Activated T-cell treated with anti-CD3 and anti-CD28 coated beads for 48 hours (primary cell): ENCODE data around the gene FRMD4A.
A peak's percentile ranks its signal among the peaks of the same experiment; 100 is the strongest.

Source experiments
- DNase-seq: peaks from one replicate; pipeline ENCODE4 v3.0.0-alpha.2; 2020; ENCODE audit warnings: low read depth

Gene FRMD4A

DNA sequence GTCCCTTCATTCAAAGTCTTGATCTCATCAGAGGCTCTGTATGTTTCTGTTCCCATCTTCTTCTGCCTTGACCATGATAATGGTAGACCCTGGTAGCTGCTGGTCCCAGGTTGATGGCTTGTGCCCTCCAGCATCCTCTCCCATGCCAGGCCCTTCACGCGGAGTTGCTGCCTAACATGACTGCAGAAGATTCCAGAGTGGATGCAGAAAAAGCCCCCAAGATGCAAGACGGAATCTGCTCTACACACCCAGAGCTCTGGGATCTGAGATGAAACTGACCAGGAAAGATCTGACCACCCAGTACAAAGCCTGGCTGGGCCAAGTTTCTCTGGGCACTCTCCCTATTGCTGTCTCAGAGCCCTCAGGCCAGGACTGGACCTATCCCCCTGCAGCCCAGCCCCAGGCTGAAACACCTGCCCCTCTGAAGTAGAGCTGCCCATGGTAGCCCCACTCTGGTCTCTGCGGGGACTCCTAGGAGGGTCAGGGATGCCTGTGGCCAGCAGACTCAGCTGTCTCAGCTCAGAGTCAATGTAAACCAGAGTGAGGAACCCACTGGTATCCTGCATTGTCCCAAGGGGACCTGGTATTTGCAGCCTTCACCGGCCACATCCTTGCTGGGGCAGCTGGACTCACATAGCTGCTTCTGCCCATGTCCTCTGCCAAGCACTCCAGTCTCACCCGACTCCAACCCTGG, 9.5 kb upstream of the FRMD4A start:
- DNase-seq: no peak

DNA sequence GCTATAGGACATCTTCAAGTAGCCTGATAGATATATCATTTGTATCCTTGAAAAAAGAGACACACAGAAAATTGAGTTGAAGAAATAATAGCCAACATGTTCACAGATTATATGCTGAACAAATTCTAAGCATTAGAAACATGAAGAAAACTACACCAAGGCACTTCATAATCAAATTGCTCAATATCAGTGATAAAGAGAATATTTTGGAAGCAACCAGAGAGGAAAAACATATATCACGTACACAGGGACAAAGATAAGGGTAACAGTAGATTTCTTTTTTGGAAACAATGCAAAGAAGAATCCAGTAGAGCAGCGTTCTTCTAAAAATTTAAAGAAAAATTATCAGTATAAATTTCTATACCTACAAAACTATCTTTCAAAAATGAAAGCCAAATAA, 6.0 kb upstream of the FRMD4A start:
- no peak for DNase-seq

DNA sequence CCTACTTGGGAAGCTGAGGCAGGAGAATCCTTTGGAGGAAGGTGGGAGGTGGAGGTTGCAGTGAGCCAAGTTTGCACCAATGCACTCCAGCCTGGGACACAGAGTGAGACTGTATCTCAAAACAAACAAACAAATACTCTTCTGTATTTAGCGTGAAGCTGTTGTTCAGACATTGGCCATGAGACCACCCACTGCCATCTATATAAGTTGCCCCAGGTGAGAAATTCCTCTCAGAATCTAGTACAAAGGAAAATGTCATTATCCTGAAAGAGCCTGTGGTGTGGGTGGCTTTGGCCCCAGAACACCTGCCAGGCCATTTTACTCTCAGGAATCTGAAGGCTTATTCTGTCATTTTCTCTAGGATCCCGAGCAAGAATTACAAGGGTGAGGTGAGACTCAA, 4.0 kb upstream of the FRMD4A start:
- DNase-seq: no peak

DNA sequence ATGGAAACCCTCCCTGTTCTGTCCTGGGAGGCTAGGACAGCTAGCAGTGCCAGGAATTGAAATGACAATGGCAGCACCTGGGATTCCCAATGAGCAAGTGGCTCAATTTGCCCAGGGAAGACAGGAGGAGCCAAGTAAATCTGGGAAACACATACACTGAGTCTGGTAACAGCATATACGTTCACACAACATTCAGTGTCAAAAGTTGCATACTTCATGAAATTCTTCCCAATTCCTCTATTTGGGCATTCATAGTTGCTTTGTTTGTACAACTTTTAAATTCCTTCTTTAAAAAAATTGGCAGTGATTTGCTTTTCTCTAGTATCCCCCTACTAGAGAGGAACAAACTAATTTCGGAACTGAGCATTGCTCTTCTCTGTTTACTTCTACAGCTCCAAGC, 2.9 kb upstream of the FRMD4A start:
- DNase-seq: no peak

DNA sequence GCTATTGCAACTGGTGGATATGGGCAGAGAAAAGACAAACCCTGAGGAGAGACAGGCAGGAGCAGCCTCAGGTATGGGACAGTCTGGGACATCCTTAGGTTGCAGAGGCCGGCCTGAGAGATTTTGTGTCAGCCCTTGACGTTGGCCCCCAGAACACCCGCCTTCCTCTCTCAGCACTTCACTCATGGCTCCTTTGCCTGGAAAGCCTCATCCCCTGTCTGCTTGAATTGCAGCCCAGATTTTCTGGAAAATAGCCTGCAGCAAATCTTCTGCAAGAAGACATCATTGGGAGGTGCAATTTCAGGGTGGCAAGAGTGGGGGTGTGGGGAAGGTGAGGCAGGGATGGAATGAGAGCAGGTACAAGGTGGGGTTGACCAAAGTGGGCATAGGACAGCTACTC, 2.2 kb upstream of the FRMD4A start:
- no peak for DNase-seq

DNA sequence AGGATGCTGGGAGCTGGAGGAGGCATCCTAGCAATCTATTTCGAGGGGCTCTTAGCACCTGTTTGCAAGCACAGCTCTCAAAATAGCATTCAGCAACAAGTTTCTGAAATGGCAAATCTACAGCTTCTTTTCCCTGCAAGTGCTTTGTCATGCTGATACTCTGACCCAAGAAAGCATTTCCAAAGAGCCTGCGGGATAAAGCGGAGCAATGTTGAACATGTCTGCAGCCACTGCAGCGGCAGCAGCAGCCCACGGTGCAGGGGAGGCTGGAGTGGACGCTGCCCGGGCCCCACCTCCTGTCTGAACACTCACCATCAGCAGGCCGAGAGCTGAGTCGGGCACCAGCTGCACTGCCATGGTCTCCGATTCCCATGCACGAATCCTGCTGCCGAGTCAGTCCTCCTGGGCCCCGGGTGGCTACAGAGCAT, 964 bp downstream of the FRMD4A start:
- DNase-seq: no peak

DNA sequence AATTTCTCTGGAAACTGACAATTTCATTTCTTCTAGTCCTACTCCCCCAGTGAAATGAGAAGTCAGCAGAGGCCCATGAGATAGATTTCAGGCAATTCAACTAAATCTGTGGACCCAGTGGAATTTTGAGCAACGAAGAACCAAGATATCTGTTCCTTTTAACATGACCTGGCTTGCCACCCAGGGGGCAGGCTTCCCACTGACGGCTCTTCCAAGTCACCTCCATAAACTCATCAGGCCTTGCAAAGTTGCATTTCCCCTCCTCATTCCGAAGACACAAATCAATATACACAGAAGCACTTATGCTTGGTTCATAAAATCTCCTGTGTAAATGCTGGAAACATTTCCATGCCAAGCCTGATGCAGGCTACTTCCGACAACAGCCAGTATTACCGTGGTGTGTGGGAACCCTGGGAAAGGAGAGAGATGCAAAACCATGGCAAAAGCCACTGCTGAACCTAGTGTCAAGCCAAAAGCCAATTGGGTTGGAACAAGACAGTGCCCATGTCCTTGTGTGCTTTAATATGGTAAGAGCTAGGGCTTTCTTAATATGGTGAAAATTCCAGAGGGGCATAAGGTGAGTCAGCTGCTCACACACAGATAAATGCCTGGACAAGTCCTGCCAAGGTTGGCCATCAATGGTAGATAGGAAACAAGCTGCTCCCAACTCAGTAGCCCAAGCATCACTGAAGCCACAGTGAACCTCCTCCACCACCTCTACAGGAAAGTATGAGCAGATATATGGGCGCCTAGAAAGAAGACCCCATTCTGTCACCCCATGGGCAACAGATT, 1.6 kb downstream of the FRMD4A start:
- DNase-seq: no peak

DNA sequence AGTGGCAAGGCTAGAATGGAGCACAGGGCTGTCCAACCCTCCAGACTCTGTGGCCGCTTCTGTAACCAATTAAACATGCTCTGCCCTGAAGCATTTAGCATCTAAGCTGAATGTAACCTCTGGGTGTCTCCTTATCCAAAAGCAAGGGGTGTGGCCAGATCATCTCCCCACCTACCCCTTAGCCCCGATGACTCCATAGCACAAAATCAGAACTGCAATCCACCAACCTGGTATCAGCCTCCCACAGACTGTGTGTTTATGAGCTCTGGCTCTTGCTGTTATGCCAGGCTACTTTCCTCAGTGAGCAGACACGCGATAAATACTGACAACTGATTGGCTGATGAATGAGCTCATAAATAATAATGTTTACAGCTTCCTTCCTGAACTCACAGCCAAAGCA, 3.2 kb downstream of the FRMD4A start:
- DNase-seq: no peak

DNA sequence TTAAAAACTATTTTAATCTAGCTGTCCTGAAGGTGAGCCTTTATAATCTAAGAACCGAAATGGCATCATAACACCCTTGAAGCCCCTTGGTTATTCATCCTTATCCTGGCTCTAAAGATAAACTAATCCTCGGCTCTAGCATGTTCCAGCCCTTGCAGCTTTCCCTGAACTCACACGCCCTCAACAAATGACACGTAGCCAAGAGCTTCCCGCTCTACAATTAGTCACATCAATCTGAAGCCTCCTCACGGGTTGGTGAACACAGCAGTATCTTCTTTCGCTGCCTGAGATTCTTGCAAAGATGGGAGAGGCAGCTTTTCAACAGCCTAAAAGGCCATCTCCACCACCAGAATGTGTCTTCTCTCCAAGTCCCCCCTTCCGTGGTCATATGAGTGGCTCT, 4.1 kb downstream of the FRMD4A start:
- no peak for DNase-seq

DNA sequence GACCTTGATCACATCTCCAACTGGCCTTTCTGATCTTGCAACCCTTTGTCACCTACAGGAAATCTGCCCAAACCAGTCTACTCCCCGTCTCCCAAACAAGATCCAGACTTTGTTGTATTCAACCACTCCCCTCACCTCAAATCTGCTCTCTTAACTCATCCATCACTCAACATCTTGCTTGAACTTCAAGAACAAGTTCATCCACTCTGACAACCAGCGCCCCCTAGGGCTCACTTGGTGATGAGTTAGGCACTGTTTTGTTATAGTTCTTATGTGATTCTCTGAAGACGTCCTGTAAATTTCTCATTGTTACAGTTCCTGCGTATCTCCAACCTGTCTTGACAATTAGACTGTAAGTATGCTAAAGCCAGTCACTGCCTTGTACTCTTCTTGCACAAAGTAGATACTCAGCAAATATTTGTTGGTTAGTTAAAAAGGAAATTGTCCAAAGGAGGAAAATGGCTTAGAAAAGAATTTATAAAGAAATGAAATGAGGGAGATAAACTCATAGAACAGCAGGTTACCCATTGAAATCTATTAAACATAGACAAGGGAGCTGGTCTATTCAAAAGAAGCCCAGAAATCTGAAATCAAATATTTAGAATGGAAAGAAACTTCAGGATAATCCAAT, 5.3 kb downstream of the FRMD4A start:
- DNase-seq: peak; percentile 44

DNA sequence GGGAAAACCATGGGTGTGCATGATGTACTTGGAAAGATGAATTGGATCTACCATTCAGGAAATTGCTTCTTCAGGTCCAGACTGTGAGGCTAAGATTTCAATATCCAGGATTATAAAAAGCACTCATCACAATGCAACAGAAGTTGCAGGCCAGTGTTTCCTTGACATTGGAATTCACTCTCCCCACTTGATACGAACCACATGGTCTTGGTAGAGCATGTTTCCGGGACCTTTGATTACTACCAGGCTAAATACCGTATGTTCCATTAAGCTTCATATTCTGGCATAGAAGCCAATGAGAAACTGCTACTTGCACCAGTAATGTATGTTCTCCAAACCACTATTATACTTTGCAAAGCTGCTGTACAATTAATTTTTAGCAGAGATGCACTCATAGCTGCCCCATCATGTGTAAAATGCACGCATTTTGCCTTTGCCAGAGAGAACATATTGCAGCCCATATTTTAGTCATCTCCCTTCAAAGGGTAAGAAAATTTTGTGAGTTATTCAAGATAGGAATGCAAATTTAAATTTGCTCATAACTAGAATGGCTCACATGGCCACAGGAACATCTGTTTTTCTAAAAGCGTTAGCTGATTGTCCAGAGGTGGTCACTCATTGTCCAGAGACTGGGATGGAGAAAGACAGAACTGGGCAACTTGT, 8.1 kb downstream of the FRMD4A start:
- DNase-seq: no peak

DNA sequence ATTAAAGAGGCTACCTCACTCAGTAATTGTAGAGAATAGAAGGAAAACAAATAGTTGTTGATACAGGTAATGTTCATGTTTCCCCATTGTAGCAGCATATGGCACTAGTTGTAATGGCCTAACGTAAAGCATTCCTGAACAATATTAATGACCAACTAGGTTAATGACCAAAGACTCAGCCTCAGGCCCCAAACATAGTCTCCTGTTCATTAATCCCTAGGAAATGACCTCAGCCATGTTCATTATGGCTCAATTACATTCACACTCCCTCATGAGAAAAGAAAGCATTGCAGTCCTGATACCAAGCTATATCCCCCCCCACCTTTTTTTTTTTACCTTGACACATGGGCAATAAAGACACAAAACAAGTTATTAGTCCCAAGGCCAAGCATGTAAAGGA, 12.7 kb downstream of the FRMD4A start:
- no peak for DNase-seq

DNA sequence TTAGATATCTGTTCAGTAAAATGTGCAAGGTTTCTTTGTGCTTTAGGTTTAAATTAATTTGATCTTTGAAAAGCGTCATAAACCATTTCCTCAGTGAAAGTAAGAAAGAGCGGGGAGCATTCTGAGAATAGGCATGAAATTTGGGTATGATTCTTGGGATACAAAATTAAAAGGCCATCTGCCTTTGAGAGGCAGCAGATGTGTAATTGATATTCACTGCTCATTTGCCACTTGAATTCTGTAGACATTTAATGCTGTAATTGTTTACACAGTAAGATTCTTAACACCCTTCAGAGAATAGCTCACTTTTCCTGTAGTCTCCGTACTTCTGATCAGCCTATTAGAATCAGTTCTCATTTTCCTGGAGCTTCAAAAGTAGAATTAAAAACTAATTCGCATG, 18.7 kb downstream of the FRMD4A start:
- DNase-seq: no peak

DNA sequence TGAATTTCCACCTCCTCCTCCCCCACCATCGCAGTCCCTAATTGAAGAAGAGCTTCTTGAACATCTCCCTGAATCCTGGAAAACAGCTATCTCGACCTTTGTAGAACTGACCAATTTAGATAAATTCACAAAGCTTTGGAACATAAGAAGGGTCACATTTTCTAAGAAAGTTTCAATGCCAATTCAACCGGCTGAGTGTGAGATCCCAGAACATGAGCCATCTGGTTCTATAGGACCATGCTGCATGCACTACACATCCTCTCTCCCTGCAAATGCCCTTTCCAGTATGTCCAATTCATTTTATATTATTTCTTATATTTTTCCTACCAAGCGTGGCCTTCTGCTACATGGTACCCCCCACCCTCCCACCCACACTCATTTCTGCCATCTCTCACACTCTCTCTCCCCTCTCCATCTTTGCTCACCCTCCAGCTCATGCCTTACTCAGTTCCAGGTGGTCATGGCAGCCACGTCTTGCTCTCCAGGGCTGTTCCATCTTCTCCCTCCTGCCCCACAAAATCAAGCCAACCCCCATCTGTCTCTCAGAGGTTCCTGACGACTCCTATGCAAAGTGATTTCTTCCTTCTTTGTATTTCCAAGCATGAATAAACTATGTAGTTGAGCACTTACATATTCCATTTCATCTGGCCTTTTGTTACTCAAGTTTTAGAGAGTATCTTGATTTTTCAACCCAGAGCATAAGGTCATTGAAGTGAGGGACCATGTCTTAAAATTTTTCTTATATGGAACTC, 19.3 kb downstream of the FRMD4A start:
- DNase-seq: no peak

DNA sequence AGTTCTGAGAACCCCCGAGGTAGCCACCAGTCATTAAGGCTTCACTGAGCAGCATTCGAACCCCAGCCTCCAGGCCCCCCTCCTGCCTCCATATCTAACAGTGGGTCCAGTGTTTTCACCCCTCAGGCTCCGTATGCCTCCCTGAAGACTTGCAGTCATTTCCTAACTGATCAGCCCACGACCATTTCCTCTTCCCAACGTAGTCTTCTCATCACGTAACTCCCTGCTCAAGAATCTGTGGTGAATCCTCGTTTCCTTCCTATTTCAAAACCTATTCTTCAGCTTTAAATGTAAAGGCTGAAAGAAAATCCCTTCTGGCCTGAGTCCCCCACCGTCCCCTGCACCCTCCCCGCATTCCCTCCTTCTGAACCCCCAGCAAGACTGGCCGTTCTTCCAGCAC, 21.1 kb downstream of the FRMD4A start:
- DNase-seq: no peak

DNA sequence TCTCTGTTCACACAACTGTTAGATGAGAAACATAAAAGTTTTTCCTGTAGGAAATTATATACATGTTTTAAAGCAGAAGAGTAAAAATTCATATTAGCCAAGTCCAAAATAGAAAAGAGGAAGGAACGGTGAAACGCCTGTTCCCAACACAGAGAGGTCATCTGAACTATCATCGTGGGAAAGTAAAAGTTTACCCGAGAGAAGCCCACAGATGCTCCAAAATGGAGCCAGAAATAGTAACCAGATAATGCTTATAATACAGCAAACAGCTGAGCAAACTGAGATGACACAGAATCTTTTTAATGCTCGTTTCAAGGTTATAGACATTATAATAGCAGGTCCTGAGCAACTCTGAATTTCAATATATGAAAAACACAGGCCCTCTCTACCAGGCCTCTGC, 24.5 kb downstream of the FRMD4A start:
- DNase-seq: no peak

DNA sequence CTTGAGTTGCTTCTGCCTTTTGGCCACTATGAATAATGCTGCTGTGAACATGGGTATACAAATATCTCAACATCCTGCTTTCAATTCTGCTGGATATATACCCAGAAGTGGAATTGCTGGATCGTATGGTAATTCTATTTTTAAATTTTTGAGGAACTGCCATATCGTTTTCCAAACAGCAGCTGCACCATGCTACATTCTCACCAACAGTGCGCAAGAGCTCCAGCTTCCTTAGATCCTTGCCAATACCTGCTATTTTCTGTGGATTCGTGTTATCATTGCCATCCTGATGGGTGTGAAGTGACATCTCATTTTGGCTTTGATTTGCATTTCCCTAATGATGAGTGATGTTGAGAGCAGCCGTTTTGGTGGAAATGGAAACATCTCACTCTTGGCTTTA, 26.7 kb downstream of the FRMD4A start:
- DNase-seq: no peak

DNA sequence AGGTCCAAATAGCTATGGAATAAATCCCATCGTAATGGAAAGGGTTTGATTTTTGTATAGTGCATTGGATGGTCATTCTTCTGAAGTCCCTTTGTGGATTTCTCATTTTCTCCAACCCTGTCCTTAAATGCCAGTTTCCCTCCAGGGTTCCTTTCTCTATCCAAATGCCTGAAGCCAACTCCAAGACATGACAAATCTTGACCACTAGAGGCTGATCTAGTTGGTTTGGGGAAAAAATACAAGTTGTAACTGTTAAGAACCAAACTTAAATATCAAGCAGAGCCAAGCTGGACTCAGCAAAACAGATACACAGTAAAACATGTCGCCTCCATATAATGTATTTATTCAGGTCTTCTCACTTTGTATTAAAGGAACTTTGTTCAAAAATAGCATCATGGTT, 28.7 kb downstream of the FRMD4A start:
- no peak for DNase-seq

DNA sequence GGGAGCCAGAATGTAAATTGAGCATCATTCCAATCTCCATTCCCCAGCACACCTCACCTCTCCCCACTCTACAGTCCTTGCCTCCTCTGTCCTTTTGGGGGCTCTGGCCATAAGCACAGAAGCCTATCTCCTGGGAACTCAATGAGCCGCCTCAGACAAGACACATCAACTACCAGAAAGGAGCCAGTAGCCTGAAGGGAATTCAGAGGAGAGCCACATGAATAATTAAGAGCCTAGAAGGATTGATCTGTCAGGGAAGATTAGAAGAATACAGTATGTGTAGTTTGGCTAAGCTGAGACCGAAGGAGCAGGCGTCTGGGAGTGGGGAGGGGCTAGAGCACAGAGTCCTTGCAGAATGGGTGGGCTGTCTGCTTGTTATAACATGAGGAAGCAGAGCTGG, 31.2 kb downstream of the FRMD4A start:
- DNase-seq: no peak

DNA sequence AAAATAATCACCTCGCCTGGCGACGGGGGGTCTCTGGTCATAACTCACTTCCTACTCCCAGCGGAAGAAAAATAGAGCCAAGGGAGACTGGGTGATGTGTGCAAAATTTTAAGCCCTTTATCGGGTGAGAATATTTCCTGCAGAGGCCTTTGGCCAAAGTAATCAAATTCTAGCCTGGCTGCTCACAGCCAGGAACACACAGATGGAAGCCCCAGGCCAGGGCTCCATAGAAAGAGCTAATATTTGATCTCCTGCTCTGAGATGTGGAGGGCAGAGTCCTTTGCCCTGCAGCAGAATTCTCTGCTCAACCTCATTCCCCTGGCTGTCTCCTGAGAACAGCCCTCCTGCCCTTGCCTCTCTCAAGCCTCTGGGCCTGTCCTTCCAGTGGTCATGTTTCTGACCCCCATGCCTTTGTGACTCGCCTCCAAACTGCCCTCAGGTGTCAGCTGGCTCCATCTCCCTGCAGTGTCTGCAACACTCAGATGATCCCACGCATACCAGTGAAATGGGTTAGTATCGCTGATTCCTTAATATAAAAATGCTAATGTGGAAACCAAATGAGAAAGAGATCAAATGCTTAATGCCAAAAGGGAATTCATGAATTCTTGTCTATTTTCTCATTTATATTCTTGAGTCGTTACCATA, 34.5 kb downstream of the FRMD4A start:
- DNase-seq: no peak

DNA sequence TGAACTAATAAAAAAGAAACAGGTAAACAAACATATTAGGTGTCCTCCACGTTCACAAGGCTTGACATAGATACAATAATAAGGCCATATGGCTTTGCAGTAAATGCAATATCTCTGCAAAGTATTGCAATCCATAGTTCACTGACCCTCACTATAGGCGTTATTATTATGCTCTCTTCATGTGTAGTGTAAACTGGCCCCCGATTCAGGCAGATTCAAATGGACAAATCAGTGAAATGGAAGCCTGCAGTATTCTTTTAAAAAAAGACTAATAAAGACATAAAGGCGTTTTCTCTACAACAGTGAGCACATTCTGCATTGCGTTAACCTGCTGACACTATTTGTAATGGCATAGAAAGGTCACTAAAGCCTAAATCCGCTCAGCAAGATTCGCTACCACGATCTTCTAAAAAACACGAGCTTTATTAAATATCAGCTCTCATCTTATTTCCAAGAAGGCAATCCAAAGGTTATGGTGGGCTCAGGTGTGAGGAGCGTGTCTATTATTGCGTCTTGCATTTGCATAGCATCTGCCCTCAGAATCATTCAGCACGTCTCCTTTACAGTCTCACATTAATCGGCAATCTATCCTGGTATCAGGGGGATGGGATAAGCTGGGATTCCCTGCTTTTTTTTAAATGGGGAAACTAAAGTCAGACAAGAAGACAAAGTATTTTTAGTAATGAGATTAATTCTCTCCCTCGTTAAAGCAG, 36.2 kb downstream of the FRMD4A start:
- no peak for DNase-seq
